ENCODE measurements around the gene LPIN2. TPM values are rescaled to one million over a fixed set of nuclear protein-coding genes. Genes with fewer than 3 reads are reported as not detected.
"Not testable (repeated sequence)": the region's sequence is repeated elsewhere in the genome, so short reads cannot be mapped to it uniquely, and the experiment has no call there.

The LPIN2 gene
- total RNA-seq, 1 experiment from 2014 or later = 13.7 TPM

GRCh38 chr18:3037423-3037915 lies 24.5 kb upstream of the LPIN2 start:
- Histone ChIP-seq H3K9ac (ENCODE audit: low read length) (no peak overlapping the region), H3K36me3 (ENCODE audit: insufficient read depth, low read length) (no peaks in the 10 kb centered on the region), H2AFZ (ENCODE audit: low read length) (no peak overlapping the region), H3K9me3 (ENCODE audit: low read length) (no peaks in the 10 kb centered on the region), H3K4me2 (ENCODE audit: low read depth, low read length, poor library complexity, severe bottlenecking) (no peak overlapping the region), H3K9me2 (replicated peaks; ENCODE audit: insufficient read depth, low read length) (no peaks in the 10 kb centered on the region), H4K20me1 (ENCODE audit: insufficient read depth, low read depth, low read length) (no peaks in the 10 kb centered on the region), H3K27ac (ENCODE audit: low read length) (no peak overlapping the region), H3K4me1 (ENCODE audit: low read length) (0 out of 2 replicates have a peak, but pooled peaks cover 4% of the 10 kb centered on the region), H3K27me3 (ENCODE audit: low read length) (no peaks in the 10 kb centered on the region), H3K4me3 (ENCODE audit: low read length) (no peak overlapping the region), H3K79me2 (ENCODE audit: low read length) (no peaks in the 10 kb centered on the region)
- no peak for DNase-seq

GRCh38 chr18:3036108-3036507 lies 23.2 kb upstream of the LPIN2 start:
- Histone ChIP-seq H3K79me2 (ENCODE audit: low read length) (no peaks in the 10 kb centered on the region), H4K20me1 (ENCODE audit: insufficient read depth, low read depth, low read length) (no peaks in the 10 kb centered on the region), H2AFZ (ENCODE audit: low read length) (no peak overlapping the region), H3K9me2 (replicated peaks; ENCODE audit: insufficient read depth, low read length) (no peaks in the 10 kb centered on the region), H3K9me3 (ENCODE audit: low read length) (no peaks in the 10 kb centered on the region), H3K4me1 (ENCODE audit: low read length) (0 out of 2 replicates have a peak, but pooled peaks cover 4% of the 10 kb centered on the region), H3K4me2 (ENCODE audit: low read depth, low read length, poor library complexity, severe bottlenecking) (no peak overlapping the region), H3K9ac (ENCODE audit: low read length) (no peak overlapping the region), H3K27ac (ENCODE audit: low read length) (no peak overlapping the region), H3K36me3 (ENCODE audit: insufficient read depth, low read length) (no peaks in the 10 kb centered on the region), H3K4me3 (ENCODE audit: low read length) (no peak overlapping the region), H3K27me3 (ENCODE audit: low read length) (no peaks in the 10 kb centered on the region)
- no peak for DNase-seq

GRCh38 chr18:3035635-3036034 lies 22.7 kb upstream of the LPIN2 start:
- Histone ChIP-seq H3K27ac (ENCODE audit: low read length) (no peak overlapping the region), H3K9ac (ENCODE audit: low read length) (no peak overlapping the region), H3K4me2 (ENCODE audit: low read depth, low read length, poor library complexity, severe bottlenecking) (no peak overlapping the region), H3K9me3 (ENCODE audit: low read length) (no peaks in the 10 kb centered on the region), H3K9me2 (replicated peaks; ENCODE audit: insufficient read depth, low read length) (no peaks in the 10 kb centered on the region), H3K27me3 (ENCODE audit: low read length) (no peaks in the 10 kb centered on the region), H3K79me2 (ENCODE audit: low read length) (no peaks in the 10 kb centered on the region), H3K4me1 (ENCODE audit: low read length) (0 out of 2 replicates have a peak, but pooled peaks cover 4% of the 10 kb centered on the region), H4K20me1 (ENCODE audit: insufficient read depth, low read depth, low read length) (no peaks in the 10 kb centered on the region), H2AFZ (ENCODE audit: low read length) (no peak overlapping the region), H3K4me3 (ENCODE audit: low read length) (no peak overlapping the region), H3K36me3 (ENCODE audit: insufficient read depth, low read length) (no peaks in the 10 kb centered on the region)
- no peak for DNase-seq

- Histone ChIP-seq H3K9me3 (ENCODE audit: low read length) (no peaks in the 10 kb centered on the region), H3K79me2 (ENCODE audit: low read length) (no peaks in the 10 kb centered on the region), H3K9ac (ENCODE audit: low read length) (no peak overlapping the region), H3K27ac (ENCODE audit: low read length) (no peak overlapping the region), H3K27me3 (ENCODE audit: low read length) (no peaks in the 10 kb centered on the region), H3K4me1 (ENCODE audit: low read length) (no peaks in the 10 kb centered on the region), H4K20me1 (ENCODE audit: insufficient read depth, low read depth, low read length) (no peaks in the 10 kb centered on the region), H3K36me3 (ENCODE audit: insufficient read depth, low read length) (no peaks in the 10 kb centered on the region), H3K4me2 (ENCODE audit: low read depth, low read length, poor library complexity, severe bottlenecking) (no peak overlapping the region), H3K9me2 (replicated peaks; ENCODE audit: insufficient read depth, low read length) (no peaks in the 10 kb centered on the region), H2AFZ (ENCODE audit: low read length) (no peak overlapping the region), H3K4me3 (ENCODE audit: low read length) (no peak overlapping the region)
- no peak for DNase-seq
Measured at GRCh38 chr18:3032721-3033120, 19.8 kb upstream of the LPIN2 start.

GRCh38 chr18:3029215-3029952 lies 16.4 kb upstream of the LPIN2 start:
- Histone ChIP-seq H2AFZ (ENCODE audit: low read length) (no peak overlapping the region), H3K9me2 (replicated peaks; ENCODE audit: insufficient read depth, low read length) (no peaks in the 10 kb centered on the region), H3K4me2 (ENCODE audit: low read depth, low read length, poor library complexity, severe bottlenecking) (no peak overlapping the region), H3K27me3 (ENCODE audit: low read length) (no peaks in the 10 kb centered on the region), H3K4me1 (ENCODE audit: low read length) (no peaks in the 10 kb centered on the region), H3K4me3 (ENCODE audit: low read length) (no peak overlapping the region), H4K20me1 (ENCODE audit: insufficient read depth, low read depth, low read length) (no peaks in the 10 kb centered on the region), H3K79me2 (ENCODE audit: low read length) (no peaks in the 10 kb centered on the region), H3K9ac (ENCODE audit: low read length) (no peak overlapping the region), H3K9me3 (ENCODE audit: low read length) (no peaks in the 10 kb centered on the region), H3K27ac (ENCODE audit: low read length) (no peak overlapping the region), H3K36me3 (ENCODE audit: insufficient read depth, low read length) (no peaks in the 10 kb centered on the region)
- no peak for DNase-seq

- DNase-seq; H3K4me2 ChIP-seq (ENCODE audit: low read depth, low read length, poor library complexity, severe bottlenecking); H3K4me3 ChIP-seq (ENCODE audit: low read length); H3K36me3 ChIP-seq (ENCODE audit: insufficient read depth, low read length); H3K4me1 ChIP-seq (ENCODE audit: low read length); H3K27ac ChIP-seq (ENCODE audit: low read length); H2AFZ ChIP-seq (ENCODE audit: low read length); H3K79me2 ChIP-seq (ENCODE audit: low read length); H3K9me3 ChIP-seq (ENCODE audit: low read length); H3K9me2 ChIP-seq (replicated peaks; ENCODE audit: insufficient read depth, low read length); H4K20me1 ChIP-seq (ENCODE audit: insufficient read depth, low read depth, low read length); H3K27me3 ChIP-seq (ENCODE audit: low read length); H3K9ac ChIP-seq (ENCODE audit: low read length): not testable (repeated sequence)
Measured at GRCh38 chr18:3028115-3028514, 15.2 kb upstream of the LPIN2 start.

- Histone ChIP-seq H3K9me2 (replicated peaks; ENCODE audit: insufficient read depth, low read length) (no peaks in the 10 kb centered on the region), H2AFZ (ENCODE audit: low read length) (no peak overlapping the region), H4K20me1 (ENCODE audit: insufficient read depth, low read depth, low read length) (no peaks in the 10 kb centered on the region), H3K4me3 (ENCODE audit: low read length) (no peak overlapping the region), H3K9ac (ENCODE audit: low read length) (no peak overlapping the region), H3K36me3 (ENCODE audit: insufficient read depth, low read length) (no peaks in the 10 kb centered on the region), H3K9me3 (ENCODE audit: low read length) (no peaks in the 10 kb centered on the region), H3K27ac (ENCODE audit: low read length) (no peak overlapping the region), H3K4me1 (ENCODE audit: low read length) (no peaks in the 10 kb centered on the region), H3K4me2 (ENCODE audit: low read depth, low read length, poor library complexity, severe bottlenecking) (no peak overlapping the region), H3K27me3 (ENCODE audit: low read length) (no peaks in the 10 kb centered on the region), H3K79me2 (ENCODE audit: low read length) (no peaks in the 10 kb centered on the region)
- no peak for DNase-seq
Measured at GRCh38 chr18:3027370-3027891, 14.5 kb upstream of the LPIN2 start.

- Histone ChIP-seq H3K4me2 (ENCODE audit: low read depth, low read length, poor library complexity, severe bottlenecking) (no peak overlapping the region), H3K9me2 (replicated peaks; ENCODE audit: insufficient read depth, low read length) (no peaks in the 10 kb centered on the region), H3K27ac (ENCODE audit: low read length) (no peak overlapping the region)
Measured at GRCh38 chr18:3025544-3025943, 12.6 kb upstream of the LPIN2 start.

More at GRCh38 chr18:3025544-3025943, 12.6 kb upstream of the LPIN2 start:
- Histone ChIP-seq H3K4me3 (ENCODE audit: low read length) (no peak overlapping the region), H3K79me2 (ENCODE audit: low read length) (no peaks in the 10 kb centered on the region), H3K36me3 (ENCODE audit: insufficient read depth, low read length) (no peaks in the 10 kb centered on the region), H3K4me1 (ENCODE audit: low read length) (no peaks in the 10 kb centered on the region), H3K27me3 (ENCODE audit: low read length) (no peaks in the 10 kb centered on the region), H2AFZ (ENCODE audit: low read length) (no peak overlapping the region), H4K20me1 (ENCODE audit: insufficient read depth, low read depth, low read length) (no peaks in the 10 kb centered on the region), H3K9ac (ENCODE audit: low read length) (no peak overlapping the region), H3K9me3 (ENCODE audit: low read length) (no peaks in the 10 kb centered on the region)
- no peak for DNase-seq
